ENCODE data around the gene FBXO40.

Gene FBXO40

GRCh38 chr3:121648219-121648958, 55.2 kb downstream of the FBXO40 start:
- Histone ChIP-seq H3K9me2 (replicated peaks; ENCODE audit: low read depth, low read length) (no peaks in the 10 kb centered on the region), H3K9me3 (ENCODE audit: insufficient read depth, low read depth, low read length) (no peaks in the 10 kb centered on the region), H3K9ac (ENCODE audit: low read depth, low read length, poor library complexity, severe bottlenecking) (no peak overlapping the region), H3F3A (ENCODE audit: low read depth) (no peaks in the 10 kb centered on the region), H3K4me2 (ENCODE audit: low read depth, low read length, poor library complexity, severe bottlenecking) (no peak overlapping the region), H3K4me1 (ENCODE audit: insufficient read depth, low read length, poor library complexity, severe bottlenecking) (no peaks in the 10 kb centered on the region), H3K36me3 (ENCODE audit: insufficient read depth, low read length) (peaks cover 28% of the 10 kb centered on the region; the same call in 1 of the 2 replicates), H2AFZ (ENCODE audit: low read length) (no peak overlapping the region), H3K27me3 (ENCODE audit: insufficient read depth, low read length, poor library complexity, severe bottlenecking) (no peaks in the 10 kb centered on the region), H3K79me2 (ENCODE audit: insufficient read depth, low read length) (0 out of 2 replicates have a peak, but pooled peaks cover 4% of the 10 kb centered on the region), H4K20me1 (ENCODE audit: insufficient read depth, low read length, poor library complexity, severe bottlenecking) (no peaks in the 10 kb centered on the region), H3K4me3 (ENCODE audit: low read length, poor library complexity, severe bottlenecking) (no peak overlapping the region)
- no peak for TF ChIP-seq EZH2phosphoT487 (IDR thresholded peaks at IDR 0.05; ENCODE audit: borderline replicate concordance)

GRCh38 chr3:121649645-121650044, 56.5 kb downstream of the FBXO40 start:
- no peaks in the 10 kb centered on the region for H3K27me3 ChIP-seq (ENCODE audit: insufficient read depth, low read length, poor library complexity, severe bottlenecking)
- peaks cover 16% of the 10 kb centered on the region; the same call in 1 of the 2 replicates for H3K36me3 ChIP-seq (ENCODE audit: insufficient read depth, low read length)
- H3K4me2 ChIP-seq (ENCODE audit: low read depth, low read length, poor library complexity, severe bottlenecking): no peak overlapping the region
- no peak overlapping the region for H3K4me3 ChIP-seq (ENCODE audit: low read length, poor library complexity, severe bottlenecking)
- peaks cover 9% of the 10 kb centered on the region for H3K4me1 ChIP-seq (ENCODE audit: insufficient read depth, low read length, poor library complexity, severe bottlenecking)
- no peaks in the 10 kb centered on the region for H3F3A ChIP-seq (ENCODE audit: low read depth)
- TF ChIP-seq CTCF (conservative IDR thresholded peaks at IDR 0.05; ENCODE audit: low read length) (no peak), EZH2phosphoT487 (IDR thresholded peaks at IDR 0.05; ENCODE audit: borderline replicate concordance) (no peak)
- H3K9me3 ChIP-seq (ENCODE audit: insufficient read depth, low read depth, low read length): no peaks in the 10 kb centered on the region
- H3K9ac ChIP-seq (ENCODE audit: low read depth, low read length, poor library complexity, severe bottlenecking): no peak overlapping the region
- H3K79me2 ChIP-seq (ENCODE audit: insufficient read depth, low read length): 0 out of 2 replicates have a peak, but pooled peaks cover 4% of the 10 kb centered on the region
- no peaks in the 10 kb centered on the region for H4K20me1 ChIP-seq (ENCODE audit: insufficient read depth, low read length, poor library complexity, severe bottlenecking)
- H3K9me2 ChIP-seq (replicated peaks; ENCODE audit: low read depth, low read length): no peaks in the 10 kb centered on the region
- H2AFZ ChIP-seq (ENCODE audit: low read length): no peak overlapping the region

- no peaks in the 10 kb centered on the region for H3K9me3 ChIP-seq (ENCODE audit: insufficient read depth, low read depth, low read length)
- H3K9me2 ChIP-seq (replicated peaks; ENCODE audit: low read depth, low read length): no peaks in the 10 kb centered on the region
- H2AFZ ChIP-seq (ENCODE audit: low read length): no peak overlapping the region
- no peak overlapping the region for H3K4me2 ChIP-seq (ENCODE audit: low read depth, low read length, poor library complexity, severe bottlenecking)
- no peak overlapping the region for H3K4me3 ChIP-seq (ENCODE audit: low read length, poor library complexity, severe bottlenecking)
- peaks cover 15% of the 10 kb centered on the region for H3K4me1 ChIP-seq (ENCODE audit: insufficient read depth, low read length, poor library complexity, severe bottlenecking)
- H3K9ac ChIP-seq (ENCODE audit: low read depth, low read length, poor library complexity, severe bottlenecking): no peak overlapping the region
- no peak for TF ChIP-seq EZH2phosphoT487 (IDR thresholded peaks at IDR 0.05; ENCODE audit: borderline replicate concordance)
- no peak for TF ChIP-seq CTCF (conservative IDR thresholded peaks at IDR 0.05; ENCODE audit: low read length)
- H3K36me3 ChIP-seq (ENCODE audit: insufficient read depth, low read length): peaks cover 15% of the 10 kb centered on the region; the same call in 1 of the 2 replicates
- 0 out of 2 replicates have a peak, but pooled peaks cover 4% of the 10 kb centered on the region for H3K79me2 ChIP-seq (ENCODE audit: insufficient read depth, low read length)
- H3F3A ChIP-seq (ENCODE audit: low read depth): no peaks in the 10 kb centered on the region
- H3K27me3 ChIP-seq (ENCODE audit: insufficient read depth, low read length, poor library complexity, severe bottlenecking): no peaks in the 10 kb centered on the region
- no peaks in the 10 kb centered on the region for H4K20me1 ChIP-seq (ENCODE audit: insufficient read depth, low read length, poor library complexity, severe bottlenecking)
Measured at GRCh38 chr3:121651684-121652083, 58.5 kb downstream of the FBXO40 start.
